IMR-90 (cell line): ENCODE measurements around the gene TCTA. TPM values are rescaled to one million over a fixed set of nuclear protein-coding genes. Genes with fewer than 3 reads are reported as not detected.

ENCODE experiments used
- ATAC-seq: fragments of 200-7000 bp; cut with Tn5 transposase; 2 replicates; pipeline ENCODE4 v1.9.1; 2020; ENCODE audit warnings: low read depth, mild to moderate bottlenecking, moderate library complexity
- BruUV-seq: library from RNA; stranded (reverse); fragments of 400-500 nt; replicated peaks from 2 replicates; lab custom pipeline; 2021; lab: Mats Ljungman, UMichigan
- CTCF ChIA-PET: fragments of 300-600 bp; formaldehyde crosslinking; extraction: SDS; loops from one replicate; lab custom pipeline; 2021; ENCODE audit warnings: antibody characterized with exemption; lab: Yijun Ruan, JAX
- POLR2A ChIA-PET: fragments of 300-600 bp; sonication (Branson Sonifier 250); formaldehyde crosslinking; loops from one replicate; lab custom pipeline; 2022; ENCODE audit warnings: antibody characterized with exemption; ENCODE audit not compliant: unreplicated experiment; lab: Charles Lee
- DNase-seq: peaks from one replicate; pipeline ENCODE4 v3.0.0; 2013
- H2AFZ ChIP-seq: replicated peaks from 2 replicates; pipeline ENCODE3; 2013; ENCODE audit warnings: low read length, mild to moderate bottlenecking; ENCODE audit not compliant: poor library complexity
- H2AK5ac ChIP-seq: 2 replicates; pipeline ENCODE4 v1.6.1; 2013; ENCODE audit warnings: low read depth, low read length, inconsistent platforms
- H2AK9ac ChIP-seq: replicated peaks from 2 replicates; pipeline ENCODE3; 2013; ENCODE audit warnings: mild to moderate bottlenecking, low read depth, low read length, moderate library complexity; ENCODE audit not compliant: poor library complexity
- H2BK120ac ChIP-seq: 2 replicates; pipeline ENCODE4 v1.6.1; 2013; ENCODE audit warnings: low read depth, low read length, inconsistent platforms
- H2BK15ac ChIP-seq: 3 replicates; pipeline ENCODE4 v1.6.1; 2013; ENCODE audit warnings: low read depth, low read length, inconsistent platforms
- H2BK20ac ChIP-seq: 2 replicates; pipeline ENCODE4 v1.6.1; 2013; ENCODE audit warnings: low read depth, mild to moderate bottlenecking, inconsistent platforms, low read length, moderate library complexity
- H2BK5ac ChIP-seq: 2 replicates; pipeline ENCODE4 v1.6.1; 2013; ENCODE audit warnings: mild to moderate bottlenecking, low read depth, low read length, inconsistent platforms; ENCODE audit not compliant: poor library complexity, severe bottlenecking
- H3K14ac ChIP-seq: replicated peaks from 2 replicates; pipeline ENCODE4 v1.6.1; 2013; ENCODE audit warnings: low read depth, low read length, inconsistent platforms
- H3K18ac ChIP-seq: 2 replicates; pipeline ENCODE4 v1.6.1; 2013; ENCODE audit warnings: low read depth, low read length, control low read depth
- H3K23ac ChIP-seq: 2 replicates; pipeline ENCODE4 v1.6.1; 2013; ENCODE audit warnings: low read depth, low read length, inconsistent platforms
- H3K27ac ChIP-seq: 2 replicates; pipeline ENCODE4 v1.5.1; 2013; ENCODE audit warnings: mild to moderate bottlenecking, control low read depth, low read length; ENCODE audit not compliant: insufficient read depth
- H3K27me3 ChIP-seq: 2 replicates; pipeline ENCODE4 v1.6.1; 2013; ENCODE audit warnings: low read length; ENCODE audit not compliant: control insufficient read depth, insufficient read depth
- H3K36me3 ChIP-seq: 2 replicates; pipeline ENCODE4 v1.6.1; 2013; ENCODE audit warnings: low read length, mixed read lengths; ENCODE audit not compliant: control insufficient read depth, insufficient read depth
- H3K4ac ChIP-seq: 2 replicates; pipeline ENCODE4 v1.6.1; 2013; ENCODE audit warnings: low read depth, low read length, inconsistent platforms
- H3K4me1 ChIP-seq: 2 replicates; pipeline ENCODE4 v1.6.1; 2013; ENCODE audit warnings: low read length, mixed read lengths; ENCODE audit not compliant: control insufficient read depth, insufficient read depth
- H3K4me2 ChIP-seq: 2 replicates; pipeline ENCODE4 v1.6.1; 2013; ENCODE audit warnings: low read depth, mild to moderate bottlenecking, control low read depth, low read length, moderate library complexity
- H3K4me3 ChIP-seq: 2 replicates; pipeline ENCODE4 v1.5.1; 2013; ENCODE audit warnings: low read depth, mild to moderate bottlenecking, control low read depth, low read length, moderate library complexity; ENCODE audit not compliant: insufficient read depth
- H3K56ac ChIP-seq: 2 replicates; pipeline ENCODE4 v1.6.1; 2013; ENCODE audit warnings: low read length, inconsistent platforms; ENCODE audit not compliant: insufficient read depth; ENCODE audit errors: extremely low read depth
- H3K79me1 ChIP-seq, 2 experiments: 2 replicates each; pipeline ENCODE4 v1.6.1; 2013; ENCODE audit warnings: low read length in 2 of 2, inconsistent platforms in 1 of 2, low read depth in 1 of 2
- H3K9ac ChIP-seq: 2 replicates; pipeline ENCODE4 v1.6.1; 2013; ENCODE audit warnings: low read depth, low read length, control low read depth
- H3K9me1 ChIP-seq: 2 replicates; pipeline ENCODE4 v1.6.1; 2013; ENCODE audit warnings: low read length, inconsistent platforms; ENCODE audit not compliant: insufficient read depth
- H3K9me3 ChIP-seq: 2 replicates; pipeline ENCODE4 v1.6.1; 2013; ENCODE audit warnings: low read length; ENCODE audit not compliant: control insufficient read depth, insufficient read depth
- H4K20me1 ChIP-seq: 2 replicates; pipeline ENCODE4 v1.6.1; 2013; ENCODE audit warnings: low read length, inconsistent platforms; ENCODE audit not compliant: insufficient read depth
- H4K5ac ChIP-seq: 2 replicates; pipeline ENCODE4 v1.6.1; 2013; ENCODE audit warnings: mild to moderate bottlenecking, low read depth, low read length, control low read depth
- H4K8ac ChIP-seq, 2 experiments: 2 replicates each; pipeline ENCODE4 v1.6.1; 2013; ENCODE audit warnings: low read depth in 2 of 2, low read length in 2 of 2, control low read depth in 1 of 2, inconsistent platforms in 1 of 2
- H4K91ac ChIP-seq: 2 replicates; pipeline ENCODE4 v1.6.1; 2013; ENCODE audit warnings: low read depth, low read length, inconsistent platforms; ENCODE audit not compliant: insufficient read depth
- FOS ChIP-seq: fragments of 150-350 bp; IDR thresholded peaks from 2 replicates; pipeline ENCODE4 v1.6.1; 2016; ENCODE audit warnings: low read depth, low read length
- NFE2L2 ChIP-seq: fragments of 150-350 bp; IDR thresholded peaks from 2 replicates; pipeline ENCODE4 v1.6.1; 2016; ENCODE audit warnings: low read depth, mild to moderate bottlenecking, low read length
- RAD21 ChIP-seq: IDR thresholded peaks from 2 replicates; pipeline ENCODE4 v1.6.1; 2012; ENCODE audit warnings: low read length, improper control_type of control experiment
- RCOR1 ChIP-seq: IDR thresholded peaks from 2 replicates; pipeline ENCODE4 v1.6.1; 2012; ENCODE audit warnings: mild to moderate bottlenecking, low read length, improper control_type of control experiment; ENCODE audit not compliant: insufficient replicate concordance
- RFX5 ChIP-seq: IDR thresholded peaks from 2 replicates; pipeline ENCODE4 v1.8.0; 2012; ENCODE audit warnings: low read depth, mild to moderate bottlenecking, low read length, moderate library complexity
- WGBS, 2 experiments: methylation state at CpG; one replicate each; pipeline versions ENCODE4 v1.1.5 to v1.1.7; 2013; ENCODE audit warnings: missing lambda C conversion rate in 2 of 2; ENCODE audit not compliant: insufficient read length in 1 of 2; ENCODE audit errors: extremely low coverage in 2 of 2; 5-methylcytosine and 5-hydroxymethylcytosine counted together
- dilution Hi-C: fragments of 300-500 bp; cut with HindIII; formaldehyde crosslinking; loops from one replicate; pipeline ENCODE4 v1.14.3; 2018; ENCODE audit warnings: low sequenced_read_pairs; ENCODE audit not compliant: unreplicated experiment
- in situ Hi-C: fragments of 300-500 bp; cut with MboI; formaldehyde crosslinking; loops from 3 replicates; pipeline ENCODE4 v1.14.3; 2019; ENCODE audit warnings: low sequenced_read_pairs, inconsistent platforms, mixed read lengths
- intact Hi-C: fragments of 100-400 bp; cut with micrococcal nuclease; formaldehyde crosslinking; loops from 2 replicates; pipeline ENCODE4 v1.10.0; 2022
- polyA plus RNA-seq, 3 experiments: library from polyadenylated mRNA; depleted of rRNA; stranded (reverse); fragments of >200 nt; gene quantifications; 2 replicates each; pipeline ENCODE4 v1.2.3, GENCODE V29; 2012; ENCODE audit warnings: low replicate concordance in 1 of 3
- total RNA-seq: library from RNA; depleted of rRNA; stranded (reverse); fragments of >200 nt; gene quantifications from 2 replicates; pipeline ENCODE4 v1.2.3, GENCODE V29; 2012

TCTA gene
- total and polyA plus RNA-seq, 2 of the 4 experiments (the other 2 are of a cell fraction): 15.1 to 46.6 TPM

GRCh38 chr3:49462222-49462621 lies 50.0 kb downstream of the TCTA start:
- CTCF ChIA-PET: interaction anchor here (0.6 kb wide), 1 partner anchor 1838 kb away, joined by 5 read pairs; no protein-coding TSS in a partner anchor
- peak; percentile 27 for ATAC-seq

More at GRCh38 chr3:49462222-49462621, 50.0 kb downstream of the TCTA start:
- Histone ChIP-seq H3K36me3 (no peaks in the 10 kb centered on the region), H3K4me3 (no peak overlapping the region), H2AK9ac (peak overlapping the region; percentile 89), H3K18ac (peak overlapping the region; percentile 59; the same call in 1 of the 2 replicates), H3K56ac (peak overlapping the region; percentile 8; the same call in 1 of the 2 replicates), H4K91ac (peak overlapping the region; percentile 72), H4K5ac (peak overlapping the region; percentile 77), H2BK20ac (peak overlapping the region; percentile 61), H4K8ac (peak overlapping the region; percentile 13 to 93; a peak in 3 of 4 replicates), H3K27ac (no peak overlapping the region), H2AK5ac (peak overlapping the region; percentile 64; the same call in 1 of the 2 replicates), H3K14ac (peak overlapping the region; percentile 81), H3K9me1 (peaks cover 13% of the 10 kb centered on the region), H4K20me1 (no peaks in the 10 kb centered on the region), H3K9me3 (no peaks in the 10 kb centered on the region), H2BK5ac (peak overlapping the region; percentile 77), H3K9ac (peak overlapping the region; percentile 44), H3K23ac (peak overlapping the region; percentile 44; the same call in 1 of the 2 replicates), H2BK120ac (peak overlapping the region; percentile 64), H3K79me1 (no peaks in the 10 kb centered on the region), H3K4ac (peak overlapping the region; percentile 84), H2AFZ (peak overlapping the region; percentile 87), H3K4me1 (peaks cover 15% of the 10 kb centered on the region), H2BK15ac (peak overlapping the region; percentile 45; the same call in 1 of the 3 replicates), H3K27me3 (no peaks in the 10 kb centered on the region), H3K4me2 (no peak overlapping the region)
- in situ Hi-C loops (no loop called here), dilution Hi-C loops (no loop called here), intact Hi-C loops (no loop called here)
- POLR2A ChIA-PET: no interaction called here
- BruUV-seq: no TSS peak
- DNase-seq: peak; percentile 67
- WGBS, 2 experiments: 33% methylated on average over 3 of the region's 3 CpGs; no CpG with 5 or more reads in 1 of the 2 experiments
- TF ChIP-seq RAD21 (no peak), RCOR1 (no peak), RFX5 (no peak), NFE2L2 (peak; percentile 44; the same call in 1 of the 2 replicates), FOS (peak; percentile 36; the same call in 1 of the 2 replicates)
